HG03354 (cell line): ENCODE results near the gene KLHL33.

Experiments used
- ATAC-seq: cut with Tn5 transposase; IDR thresholded peaks from one replicate; pipeline ENCODE4 v1.9.1; 2021; ENCODE audit warnings: mild to moderate bottlenecking; ENCODE audit not compliant: unreplicated experiment, poor library complexity, severe bottlenecking

KLHL33 gene

DNA sequence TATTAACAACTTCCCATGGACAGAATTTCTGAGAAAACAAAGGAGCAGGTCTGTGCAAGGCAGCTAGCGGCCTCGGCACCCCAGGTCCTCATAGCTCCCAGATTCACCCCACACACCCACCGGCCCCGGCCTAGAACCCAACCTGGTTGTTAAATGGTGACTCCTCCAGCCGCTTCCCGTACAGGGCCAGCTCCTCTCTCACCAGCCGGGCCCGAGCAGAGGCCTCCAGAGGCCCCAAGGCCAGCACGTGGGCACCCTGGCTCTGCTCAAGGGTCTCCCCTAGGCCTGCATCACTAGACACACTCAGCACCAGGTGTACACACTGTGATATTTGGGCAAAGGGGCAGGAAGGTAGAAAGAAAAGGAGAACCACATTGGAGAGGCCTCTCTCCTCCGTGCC lies 52.9 kb downstream of the KLHL33 start:
- no peak for ATAC-seq

DNA sequence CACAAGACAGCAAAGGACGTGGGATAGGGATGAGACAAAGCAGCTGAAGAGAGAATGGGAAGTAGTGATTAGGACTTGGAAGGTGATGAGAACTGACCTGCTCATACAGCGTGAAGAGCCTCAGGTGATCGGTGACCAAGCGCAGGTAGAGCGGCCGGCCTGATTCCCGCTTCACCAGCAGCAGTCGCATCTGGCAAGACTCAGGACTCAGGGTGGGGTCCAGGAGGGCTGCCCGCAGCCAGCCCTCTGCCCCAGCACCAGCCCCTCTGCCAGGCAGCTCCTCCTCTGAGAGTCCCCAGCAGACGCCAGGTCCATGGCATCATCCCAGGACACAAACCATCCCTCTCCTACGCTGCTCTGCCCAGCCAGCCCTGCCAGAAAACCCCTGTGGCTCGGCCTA lies 53.4 kb downstream of the KLHL33 start:
- ATAC-seq = no peak

DNA sequence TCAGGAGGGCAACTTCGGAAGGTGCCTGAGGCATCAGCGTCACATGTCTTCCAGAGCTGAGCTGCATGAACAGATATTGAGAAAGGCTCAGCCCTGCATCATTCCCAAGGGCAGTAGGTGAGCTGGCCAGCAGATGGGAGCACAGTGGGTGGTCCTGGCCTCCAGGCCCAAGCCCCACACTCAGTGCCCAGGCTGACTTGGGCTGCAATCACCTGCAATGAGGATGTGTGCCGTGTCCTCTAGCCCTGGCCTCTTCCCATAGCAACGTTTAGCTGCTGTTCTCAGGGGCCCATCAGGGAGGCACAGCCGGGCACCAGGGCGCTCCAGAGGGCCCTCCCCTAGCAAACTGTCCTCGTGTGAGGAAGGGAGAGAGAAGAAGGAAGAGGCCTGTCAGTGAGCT lies 54.6 kb downstream of the KLHL33 start:
- ATAC-seq = no peak

DNA sequence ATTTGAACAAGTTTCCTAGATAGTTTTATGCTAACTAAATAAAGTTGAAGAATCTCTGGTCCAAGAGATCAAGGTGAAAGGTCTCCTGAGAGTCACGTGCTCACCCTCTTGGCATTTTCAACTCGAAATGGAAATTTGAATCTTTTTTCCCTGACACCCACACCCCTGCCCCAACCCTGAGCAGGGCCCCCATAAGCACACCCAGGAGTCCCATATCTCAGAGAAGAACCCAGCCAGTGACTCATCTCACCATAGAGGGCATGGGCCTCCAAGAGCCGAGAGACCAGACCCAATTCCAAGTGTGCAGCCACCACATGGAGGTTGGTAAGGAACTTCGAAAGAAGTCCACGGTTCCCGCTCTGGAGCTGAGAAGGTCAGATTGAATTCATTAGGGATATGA lies 55.3 kb downstream of the KLHL33 start:
- ATAC-seq = no peak

DNA sequence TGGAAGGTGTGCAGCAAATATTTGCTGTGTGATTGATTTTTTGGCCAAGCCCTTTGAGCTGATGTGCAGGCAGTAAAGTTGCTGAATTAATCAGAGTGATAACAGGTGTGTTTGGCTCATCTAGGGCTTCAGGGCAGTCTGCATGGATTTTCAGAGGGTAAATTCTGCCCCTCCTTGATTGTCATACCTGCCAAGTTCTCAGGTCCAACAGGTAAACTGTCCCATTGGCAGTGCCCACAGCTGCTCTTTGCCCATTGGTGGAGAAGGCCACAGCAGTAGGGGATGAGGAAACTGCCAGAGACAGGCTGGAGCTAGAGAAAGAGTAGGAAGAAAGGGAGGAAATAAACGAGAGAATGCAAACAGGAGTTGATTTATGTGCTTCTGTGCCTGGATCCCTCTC lies 56.2 kb downstream of the KLHL33 start:
- no peak for ATAC-seq

DNA sequence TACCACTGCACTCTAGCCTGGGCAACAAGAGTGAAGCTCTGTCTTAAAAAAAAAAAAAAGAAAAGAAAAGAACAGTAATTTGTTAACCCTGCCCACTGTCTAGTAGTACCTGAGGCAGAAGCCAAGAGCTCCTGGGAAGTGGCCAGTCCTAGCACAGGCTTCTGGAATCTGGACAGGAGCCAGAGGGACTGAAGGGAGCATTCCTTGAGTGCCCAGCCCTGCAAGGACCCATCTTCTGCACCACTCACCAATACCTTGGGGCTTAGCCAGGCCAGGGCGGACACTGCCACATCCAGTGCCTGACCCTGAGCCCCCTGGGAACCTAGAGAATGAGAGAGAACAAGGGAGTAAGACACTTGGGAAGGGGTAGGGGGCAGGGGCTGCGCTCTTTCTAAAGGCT lies 58.8 kb downstream of the KLHL33 start:
- no peak for ATAC-seq

DNA sequence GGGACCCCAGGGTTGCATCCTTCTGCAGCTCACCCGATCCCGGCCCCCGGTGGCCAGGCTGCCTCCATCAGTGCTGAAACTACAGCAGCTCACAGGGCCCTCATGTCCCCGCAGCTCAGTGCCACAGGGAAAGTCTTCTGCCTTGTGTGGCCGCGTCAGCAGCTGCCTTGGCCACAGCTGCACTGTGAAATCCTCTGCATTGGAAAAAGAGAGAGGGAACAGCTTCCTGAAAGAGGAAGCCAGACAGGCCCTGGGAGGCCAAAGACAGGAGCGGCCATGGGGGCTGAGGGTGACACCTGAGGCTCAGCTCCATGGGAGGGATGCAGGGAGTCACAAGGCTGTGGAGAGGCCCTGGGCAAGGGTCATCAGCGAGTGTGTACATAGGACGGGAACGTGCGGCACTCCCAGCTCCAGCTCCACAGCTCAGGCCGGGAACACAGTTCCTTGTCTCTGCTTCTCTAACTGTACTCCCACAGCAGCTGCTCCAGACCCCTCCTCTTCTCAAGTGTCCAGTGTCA lies 59.8 kb downstream of the KLHL33 start:
- ATAC-seq = no peak
